T-helper 9 cell (primary cell): ENCODE measurements around the gene CNIH4.
"Not testable (repeated sequence)": the region's sequence is repeated elsewhere in the genome, so short reads cannot be mapped to it uniquely, and the experiment has no call there.

Experiments used
- DNase-seq: peaks from one replicate; pipeline ENCODE4 v3.0.0-alpha.2; 2020

The CNIH4 gene

GRCh38 chr1:224404916-224405603 is 48.4 kb downstream of the CNIH4 start:
- DNase-seq = no peak

- DNase-seq = no peak
Measured at GRCh38 chr1:224405604-224405970, 48.9 kb downstream of the CNIH4 start.

GRCh38 chr1:224406216-224406615 is 49.5 kb downstream of the CNIH4 start:
- DNase-seq = no peak

- DNase-seq = no peak
Measured at GRCh38 chr1:224407571-224408293, 51.1 kb downstream of the CNIH4 start.

DNA sequence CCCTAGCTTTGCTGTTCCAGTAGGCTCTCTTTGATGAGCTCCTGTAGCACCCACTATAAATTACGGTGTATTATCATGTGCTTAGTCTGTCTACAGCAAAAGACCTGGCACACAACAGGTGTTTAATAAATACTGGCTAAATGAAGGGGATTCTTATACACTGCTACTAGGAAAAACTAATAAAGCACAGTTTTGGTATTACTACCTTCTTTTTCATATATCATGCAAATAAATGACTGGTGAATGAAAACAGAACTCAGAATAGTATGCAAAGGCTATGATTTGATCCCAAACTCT is 51.6 kb downstream of the CNIH4 start:
- no peak for DNase-seq

DNA sequence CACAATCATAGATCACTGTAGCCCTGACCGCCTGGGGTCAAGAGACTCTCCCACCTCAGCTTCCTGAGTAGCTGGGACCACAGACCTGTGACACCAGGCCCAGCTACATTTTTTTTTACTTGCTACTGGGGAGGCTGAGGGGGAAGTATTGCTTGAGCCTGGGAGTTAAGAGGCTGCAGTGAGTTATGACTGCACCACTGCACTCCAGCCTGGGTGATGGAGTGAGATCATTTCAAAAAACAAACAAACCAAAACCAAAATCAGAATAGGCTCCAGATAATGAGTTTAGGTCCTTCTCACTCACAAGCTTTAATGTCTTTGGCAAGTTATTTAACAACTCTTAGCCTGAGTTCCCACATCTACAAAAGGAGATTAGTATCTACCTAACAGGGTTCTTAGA is 55.1 kb downstream of the CNIH4 start:
- DNase-seq = no peak

- DNase-seq = no peak
Measured at GRCh38 chr1:224420106-224420505, 63.4 kb downstream of the CNIH4 start.

GRCh38 chr1:224425279-224425884 is 68.7 kb downstream of the CNIH4 start:
- no peak for DNase-seq

DNA sequence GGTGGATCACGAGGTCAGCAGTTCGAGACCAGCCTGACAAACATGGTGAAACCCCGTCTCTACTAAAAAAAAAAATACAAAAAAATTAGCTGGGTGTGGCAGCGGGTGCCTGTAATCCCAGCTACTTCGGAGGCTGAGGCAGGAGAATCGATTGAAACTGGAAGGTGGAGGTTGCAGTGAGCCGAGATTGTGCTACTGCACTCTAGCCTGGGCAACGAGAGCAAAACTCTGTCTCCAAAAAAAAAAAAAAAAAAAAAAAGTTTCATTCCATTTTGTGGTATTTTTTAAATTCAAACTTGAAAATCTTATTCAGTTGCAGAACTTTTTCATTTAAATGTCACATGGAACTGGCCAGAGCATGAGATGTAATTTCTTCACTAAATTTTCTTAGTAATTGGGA is 70.2 kb downstream of the CNIH4 start:
- DNase-seq = not testable (repeated sequence)

- no peak for DNase-seq
Measured at GRCh38 chr1:224427346-224427745, 70.7 kb downstream of the CNIH4 start.

GRCh38 chr1:224428713-224429112 is 72.0 kb downstream of the CNIH4 start:
- not testable (repeated sequence) for DNase-seq
